HepG2 (cell line): ENCODE data around the gene SLC27A3. TPM values are rescaled to one million over a fixed set of nuclear protein-coding genes. Genes with fewer than 3 reads are reported as not detected.

Experiments
- CENPX ChIP-seq: sonication (generic); formaldehyde crosslinking; IDR thresholded peaks from 2 replicates; pipeline ENCODE4 v1.9.0; 2021; ENCODE audit warnings: mild to moderate bottlenecking, missing genetic modification reagents, moderate library complexity
- ESRRA ChIP-seq: sonication (generic); formaldehyde crosslinking; IDR thresholded peaks from 2 replicates; pipeline ENCODE4 v1.5.1; 2020; ENCODE audit warnings: mild to moderate bottlenecking, low read depth, missing genetic modification reagents
- GABPA ChIP-seq, 2 experiments: IDR thresholded peaks; 2 replicates each; pipeline ENCODE4 v1.6.1; 2011 to 2016; ENCODE audit warnings: low read depth in 2 of 2, low read length in 1 of 2, missing biosample characterization in 1 of 2, missing genetic modification characterization in 1 of 2
- HNRNPL ChIP-seq: fragments of 200-400 bp; formaldehyde crosslinking; IDR thresholded peaks from 2 replicates; pipeline ENCODE4 v1.6.1; 2017; ENCODE audit warnings: mild to moderate bottlenecking, low read depth, low read length
- MIER2 ChIP-seq: IDR thresholded peaks from 2 replicates; pipeline ENCODE4 v1.6.1; 2016; ENCODE audit warnings: missing biosample characterization, missing genetic modification reagents
- PAF1 ChIP-seq: IDR thresholded peaks from 2 replicates; pipeline ENCODE4 v1.6.1; 2016; ENCODE audit warnings: missing genetic modification reagents, missing compliant biosample characterization
- POGK ChIP-seq: sonication (generic); formaldehyde crosslinking; conservative IDR thresholded peaks from 2 replicates; pipeline ENCODE4 v1.8.0; 2022; ENCODE audit warnings: mild to moderate bottlenecking, moderate library complexity, missing genetic modification reagents
- RBFOX2 ChIP-seq: fragments of 200-400 bp; formaldehyde crosslinking; IDR thresholded peaks from 2 replicates; pipeline ENCODE4 v1.6.1; 2017; ENCODE audit warnings: low read depth, mild to moderate bottlenecking, low read length
- SRY ChIP-seq: sonication (generic); formaldehyde crosslinking; IDR thresholded peaks from 2 replicates; pipeline ENCODE4 v1.8.0; 2022; ENCODE audit warnings: mild to moderate bottlenecking, missing genetic modification reagents
- THAP11 ChIP-seq: IDR thresholded peaks from 2 replicates; pipeline ENCODE4 v1.6.1; 2016; ENCODE audit warnings: missing biosample characterization, missing genetic modification reagents
- ZBTB42 ChIP-seq: sonication (generic); formaldehyde crosslinking; IDR thresholded peaks from 2 replicates; pipeline ENCODE4 v1.5.0; 2020; ENCODE audit warnings: mild to moderate bottlenecking, missing genetic modification reagents
- ZNF142 ChIP-seq: sonication (generic); formaldehyde crosslinking; IDR thresholded peaks from 2 replicates; pipeline ENCODE4 v1.4.0; 2020; ENCODE audit warnings: missing genetic modification reagents
- ZNF263 ChIP-seq: sonication (generic); formaldehyde crosslinking; IDR thresholded peaks from 2 replicates; pipeline ENCODE4 v1.4.0; 2020; ENCODE audit warnings: missing genetic modification reagents
- ZNF597 ChIP-seq: sonication (generic); formaldehyde crosslinking; IDR thresholded peaks from 2 replicates; pipeline ENCODE4 v1.5.0; 2020; ENCODE audit warnings: missing genetic modification reagents
- ZNF598 ChIP-seq: sonication (generic); formaldehyde crosslinking; IDR thresholded peaks from 2 replicates; pipeline ENCODE4 v1.5.1; 2020; ENCODE audit warnings: mild to moderate bottlenecking, missing genetic modification reagents, borderline replicate concordance
- polyA plus RNA-seq, 8 experiments: library from polyadenylated mRNA; depleted of rRNA in 3 of 8; stranded (reverse) in 7 of 8; unstranded in 1 of 8; fragments of >200 nt; fragmentation: Illumina TruSeq in 4 of 8; extraction: Trizol in 4 of 8; gene quantifications; 2 replicates each; pipeline versions ENCODE4 v1.2.1 to v1.2.3, GENCODE V29; 2011 to 2016; ENCODE audit warnings: low read depth in 4 of 8, missing spikeins in 1 of 8, mixed read lengths in 1 of 8; ENCODE audit not compliant: insufficient read depth in 1 of 8
- total RNA-seq, 5 experiments: library from RNA; depleted of rRNA; stranded (reverse); fragments of >200 nt; fragmentation: Illumina TruSeq; extraction: Trizol; gene quantifications; 2 replicates each; pipeline ENCODE4 v1.2.3, GENCODE V29; 2016; ENCODE audit warnings: low read depth in 1 of 5
- TF ChIP-seq, protein P1 (sequence below): sonication (generic); formaldehyde crosslinking; IDR thresholded peaks from 2 replicates; pipeline ENCODE4 v1.4.0; 2020; ENCODE audit warnings: missing genetic modification reagents, borderline replicate concordance

Gene SLC27A3
- total and polyA plus RNA-seq, 2 of the 13 experiments (the other 11 are each of a cell fraction or from before 2014, with no cell fraction given), result 4.3 to 10.3 TPM

DNA sequence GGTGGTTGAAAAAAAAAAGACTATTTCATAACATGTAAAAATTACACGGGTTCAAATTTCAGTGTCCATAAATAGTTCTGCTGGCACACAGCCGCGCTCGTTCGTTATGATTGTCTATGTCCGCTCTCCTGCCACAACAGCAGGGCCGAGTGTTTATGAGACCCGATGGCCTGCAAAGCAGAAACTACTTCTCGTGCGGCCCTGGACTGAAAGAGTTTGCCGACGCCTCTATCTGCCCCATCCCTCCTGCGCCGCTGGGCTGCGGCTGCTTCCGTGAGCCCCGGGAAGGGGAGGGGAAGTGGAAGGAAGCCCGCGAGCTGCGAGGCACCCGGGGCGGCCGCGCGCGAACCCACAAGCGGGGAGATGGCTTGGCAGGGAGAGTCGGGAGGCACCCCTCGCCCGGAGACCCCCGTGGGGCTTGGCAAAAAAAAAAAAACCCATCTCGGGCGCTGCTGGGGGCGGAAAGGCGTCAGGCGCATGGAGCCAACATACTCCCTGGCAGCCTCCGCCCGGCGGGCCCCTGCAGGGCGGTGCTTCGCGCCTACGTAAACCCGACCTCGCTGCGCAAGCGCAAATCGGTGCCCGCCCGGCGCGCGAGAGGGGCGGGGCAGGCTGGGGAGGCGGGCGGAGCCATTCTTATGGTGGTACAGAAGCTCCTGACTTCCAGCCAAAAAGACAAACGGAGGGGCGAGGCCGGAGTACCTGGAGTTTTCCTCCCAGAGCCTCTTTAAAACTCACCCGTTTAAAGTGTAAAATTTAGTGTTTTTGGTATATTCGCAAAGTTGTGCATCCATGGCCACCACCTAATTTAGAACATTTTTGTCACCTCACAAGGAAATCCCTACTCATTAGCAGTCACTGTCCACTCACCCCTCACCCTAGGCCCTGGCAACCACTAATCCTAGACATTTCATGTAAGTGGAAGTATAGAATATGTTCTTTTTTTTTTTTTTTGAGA, 8.3 kb downstream of the SLC27A3 start (continued):
- TF ChIP-seq, protein P1, sequence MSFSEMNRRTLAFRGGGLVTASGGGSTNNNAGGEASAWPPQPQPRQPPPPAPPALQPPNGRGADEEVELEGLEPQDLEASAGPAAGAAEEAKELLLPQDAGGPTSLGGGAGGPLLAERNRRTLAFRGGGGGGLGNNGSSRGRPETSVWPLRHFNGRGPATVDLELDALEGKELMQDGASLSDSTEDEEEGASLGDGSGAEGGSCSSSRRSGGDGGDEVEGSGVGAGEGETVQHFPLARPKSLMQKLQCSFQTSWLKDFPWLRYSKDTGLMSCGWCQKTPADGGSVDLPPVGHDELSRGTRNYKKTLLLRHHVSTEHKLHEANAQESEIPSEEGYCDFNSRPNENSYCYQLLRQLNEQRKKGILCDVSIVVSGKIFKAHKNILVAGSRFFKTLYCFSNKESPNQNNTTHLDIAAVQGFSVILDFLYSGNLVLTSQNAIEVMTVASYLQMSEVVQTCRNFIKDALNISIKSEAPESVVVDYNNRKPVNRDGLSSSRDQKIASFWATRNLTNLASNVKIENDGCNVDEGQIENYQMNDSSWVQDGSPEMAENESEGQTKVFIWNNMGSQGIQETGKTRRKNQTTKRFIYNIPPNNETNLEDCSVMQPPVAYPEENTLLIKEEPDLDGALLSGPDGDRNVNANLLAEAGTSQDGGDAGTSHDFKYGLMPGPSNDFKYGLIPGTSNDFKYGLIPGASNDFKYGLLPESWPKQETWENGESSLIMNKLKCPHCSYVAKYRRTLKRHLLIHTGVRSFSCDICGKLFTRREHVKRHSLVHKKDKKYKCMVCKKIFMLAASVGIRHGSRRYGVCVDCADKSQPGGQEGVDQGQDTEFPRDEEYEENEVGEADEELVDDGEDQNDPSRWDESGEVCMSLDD (CRISPR knock-in tag), result 0 out of 2 replicates have a peak, but pooled peaks have one; percentile 54
- TF ChIP-seq ZNF263 (CRISPR knock-in tag), result peak; percentile 49; the same call in 1 of the 2 replicates
- peak; percentile 97 for TF ChIP-seq RBFOX2
- no peak; the same call in 1 of the 2 replicates for TF ChIP-seq GABPA (IDR thresholded peaks at IDR 0.05; ENCODE audit: low read depth, low read length)
- peak; percentile 67 for TF ChIP-seq GABPA (CRISPR knock-in tag; IDR thresholded peaks at IDR 0.05; ENCODE audit: low read depth)
- peak; percentile 86 for TF ChIP-seq SRY
- no peak for TF ChIP-seq PAF1 (CRISPR knock-in tag)
- peak; percentile 72 for TF ChIP-seq THAP11 (CRISPR knock-in tag)
- no peak for TF ChIP-seq ZNF597
- TF ChIP-seq ZNF598, result peak; percentile 91; the same call in 1 of the 2 replicates
- 0 out of 2 replicates have a peak, but pooled peaks have one; percentile 33 for TF ChIP-seq HNRNPL
- TF ChIP-seq CENPX (CRISPR knock-in tag), result no peak
- TF ChIP-seq ESRRA (CRISPR knock-in tag), result peak; percentile 55; the same call in 1 of the 2 replicates
- peak; percentile 48; the same call in 1 of the 2 replicates for TF ChIP-seq POGK (CRISPR knock-in tag)
- TF ChIP-seq ZNF142, result peak; percentile 75; the same call in 1 of the 2 replicates
- TF ChIP-seq MIER2 (CRISPR knock-in tag), result no peak
- TF ChIP-seq ZBTB42 (CRISPR knock-in tag), result peak; percentile 78; the same call in 1 of the 2 replicates
